ENCODE measurements around the gene THY1.
"Not testable (repeated sequence)": the region's sequence is repeated elsewhere in the genome, so short reads cannot be mapped to it uniquely, and the experiment has no call there.

The THY1 gene

DNA sequence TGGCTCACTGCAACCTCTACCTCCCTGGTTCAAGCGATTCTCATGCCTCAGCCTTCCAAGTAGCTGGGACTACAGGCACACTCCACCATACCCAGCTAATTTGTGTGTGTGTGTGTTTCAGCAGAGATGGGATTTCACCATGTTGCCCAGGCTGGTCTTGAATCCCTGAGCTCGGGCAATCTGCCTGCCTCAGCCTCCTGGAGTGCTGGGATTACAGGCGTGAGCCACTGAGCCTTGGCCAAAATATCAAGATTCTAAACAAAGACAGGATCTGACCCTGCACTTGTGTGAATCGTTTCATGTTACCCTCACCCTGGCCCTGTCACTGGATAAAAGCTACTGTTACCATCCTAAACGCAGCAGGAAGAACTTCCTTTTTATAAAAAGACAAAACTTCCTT is 15.6 kb upstream of the THY1 start:
- H3K4me3 ChIP-seq (ENCODE audit: low read depth, low read length), result no peak overlapping the region
- DNase-seq (ENCODE audit: low read depth), result no peak
- TF ChIP-seq MYC (IDR thresholded peaks at IDR 0.05; ENCODE audit: low read depth, low read length), result no peak
- TF ChIP-seq, protein P1, sequence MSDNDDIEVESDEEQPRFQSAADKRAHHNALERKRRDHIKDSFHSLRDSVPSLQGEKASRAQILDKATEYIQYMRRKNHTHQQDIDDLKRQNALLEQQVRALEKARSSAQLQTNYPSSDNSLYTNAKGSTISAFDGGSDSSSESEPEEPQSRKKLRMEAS (IDR thresholded peaks at IDR 0.05; ENCODE audit: low read depth, low read length), result no peak
- TF ChIP-seq, protein P2, sequence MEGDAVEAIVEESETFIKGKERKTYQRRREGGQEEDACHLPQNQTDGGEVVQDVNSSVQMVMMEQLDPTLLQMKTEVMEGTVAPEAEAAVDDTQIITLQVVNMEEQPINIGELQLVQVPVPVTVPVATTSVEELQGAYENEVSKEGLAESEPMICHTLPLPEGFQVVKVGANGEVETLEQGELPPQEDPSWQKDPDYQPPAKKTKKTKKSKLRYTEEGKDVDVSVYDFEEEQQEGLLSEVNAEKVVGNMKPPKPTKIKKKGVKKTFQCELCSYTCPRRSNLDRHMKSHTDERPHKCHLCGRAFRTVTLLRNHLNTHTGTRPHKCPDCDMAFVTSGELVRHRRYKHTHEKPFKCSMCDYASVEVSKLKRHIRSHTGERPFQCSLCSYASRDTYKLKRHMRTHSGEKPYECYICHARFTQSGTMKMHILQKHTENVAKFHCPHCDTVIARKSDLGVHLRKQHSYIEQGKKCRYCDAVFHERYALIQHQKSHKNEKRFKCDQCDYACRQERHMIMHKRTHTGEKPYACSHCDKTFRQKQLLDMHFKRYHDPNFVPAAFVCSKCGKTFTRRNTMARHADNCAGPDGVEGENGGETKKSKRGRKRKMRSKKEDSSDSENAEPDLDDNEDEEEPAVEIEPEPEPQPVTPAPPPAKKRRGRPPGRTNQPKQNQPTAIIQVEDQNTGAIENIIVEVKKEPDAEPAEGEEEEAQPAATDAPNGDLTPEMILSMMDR (IDR thresholded peaks at IDR 0.05; ENCODE audit: low read depth, low read length), result no peak
- TF ChIP-seq POLR2A (IDR thresholded peaks at IDR 0.05; ENCODE audit: extremely low read depth, insufficient read length), result no peak

GRCh38 chr11:119437521-119437920 is 14.5 kb upstream of the THY1 start:
- not testable (repeated sequence) for H3K4me3 ChIP-seq (ENCODE audit: low read depth, low read length); DNase-seq (ENCODE audit: low read depth)

GRCh38 chr11:119436711-119437110 is 13.7 kb upstream of the THY1 start:
- H3K4me3 ChIP-seq (ENCODE audit: low read depth, low read length), result no peak overlapping the region
- DNase-seq (ENCODE audit: low read depth), result no peak
- TF ChIP-seq, protein P2 (IDR thresholded peaks at IDR 0.05; ENCODE audit: low read depth, low read length), result no peak
- no peak for TF ChIP-seq MYC (IDR thresholded peaks at IDR 0.05; ENCODE audit: low read depth, low read length)

DNA sequence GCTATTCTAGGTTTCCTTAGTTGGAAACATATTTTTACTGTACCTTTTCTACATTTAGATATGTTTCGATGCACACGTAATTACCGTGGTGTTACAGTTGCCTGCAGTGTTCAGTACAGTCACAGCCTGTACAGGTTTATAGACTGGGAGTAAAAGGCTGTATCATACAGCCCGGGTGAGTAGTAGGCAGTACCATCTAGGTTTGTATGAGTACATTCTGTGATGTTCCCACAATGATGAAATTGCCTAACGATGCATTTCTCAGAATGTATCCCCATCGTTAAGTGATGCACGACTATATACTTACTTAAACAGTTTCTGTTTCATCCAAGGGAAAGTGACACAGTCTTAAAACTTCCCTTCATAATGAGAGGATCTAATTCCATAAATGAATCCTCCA is 13.1 kb upstream of the THY1 start:
- TF ChIP-seq MYC (IDR thresholded peaks at IDR 0.05; ENCODE audit: low read depth, low read length), result no peak
- no peak overlapping the region for H3K4me3 ChIP-seq (ENCODE audit: low read depth, low read length)
- DNase-seq (ENCODE audit: low read depth), result no peak

- DNase-seq (ENCODE audit: low read depth), result no peak
- TF ChIP-seq, protein P2 (IDR thresholded peaks at IDR 0.05; ENCODE audit: low read depth, low read length), result no peak
- TF ChIP-seq, protein P1 (IDR thresholded peaks at IDR 0.05; ENCODE audit: low read depth, low read length), result no peak
- TF ChIP-seq MYC (IDR thresholded peaks at IDR 0.05; ENCODE audit: low read depth, low read length) (no peak), POLR2A (IDR thresholded peaks at IDR 0.05; ENCODE audit: extremely low read depth, insufficient read length) (no peak)
Measured at GRCh38 chr11:119434591-119435330, 11.8 kb upstream of the THY1 start.

DNA sequence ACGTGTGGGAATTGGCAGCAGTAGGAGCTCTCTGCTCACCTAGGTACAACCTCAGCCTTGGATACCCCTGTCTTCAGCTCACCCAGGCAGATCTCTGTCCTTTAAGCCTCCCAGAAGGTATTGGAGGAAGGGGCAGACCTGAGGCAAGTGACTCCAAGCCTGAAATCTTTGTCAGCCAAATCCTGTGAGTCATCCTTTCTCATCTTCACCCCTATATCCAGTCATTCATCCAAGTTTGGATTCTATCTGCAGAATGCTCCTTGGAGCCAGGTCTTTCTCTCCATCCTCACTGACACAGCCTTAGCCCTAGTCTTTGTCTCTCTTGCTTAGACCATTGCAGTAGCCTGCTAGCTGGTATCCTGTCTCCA is 10.4 kb upstream of the THY1 start:
- no peak for DNase-seq (ENCODE audit: low read depth)
- TF ChIP-seq MYC (IDR thresholded peaks at IDR 0.05; ENCODE audit: low read depth, low read length), result no peak
- TF ChIP-seq, protein P1 (IDR thresholded peaks at IDR 0.05; ENCODE audit: low read depth, low read length), result no peak
- no peak for TF ChIP-seq POLR2A (IDR thresholded peaks at IDR 0.05; ENCODE audit: extremely low read depth, insufficient read length)
- TF ChIP-seq, protein P2 (IDR thresholded peaks at IDR 0.05; ENCODE audit: low read depth, low read length), result no peak
- no peak overlapping the region for H3K4me3 ChIP-seq (ENCODE audit: low read depth, low read length)

More at GRCh38 chr11:119434591-119435330, 11.8 kb upstream of the THY1 start:
- no peak overlapping the region for H3K4me3 ChIP-seq (ENCODE audit: low read depth, low read length)

- no peak for TF ChIP-seq MYC (IDR thresholded peaks at IDR 0.05; ENCODE audit: low read depth, low read length)
- TF ChIP-seq, protein P2 (IDR thresholded peaks at IDR 0.05; ENCODE audit: low read depth, low read length), result no peak
- TF ChIP-seq POLR2A (IDR thresholded peaks at IDR 0.05; ENCODE audit: extremely low read depth, insufficient read length), result no peak
- TF ChIP-seq, protein P1 (IDR thresholded peaks at IDR 0.05; ENCODE audit: low read depth, low read length), result no peak
- no peak overlapping the region for H3K4me3 ChIP-seq (ENCODE audit: low read depth, low read length)
- no peak for DNase-seq (ENCODE audit: low read depth)
Measured at GRCh38 chr11:119432484-119433357, 9.7 kb upstream of the THY1 start.

Data from NB4 (cell line).